ENCODE data around the gene RGP1.

RGP1 gene

GRCh38 chr9:35778496-35778895, 29.4 kb downstream of the RGP1 start:
- no peaks in the 10 kb centered on the region for H3K4me1 ChIP-seq (ENCODE audit: insufficient read depth, poor library complexity, severe bottlenecking)
- TF ChIP-seq, protein P1, sequence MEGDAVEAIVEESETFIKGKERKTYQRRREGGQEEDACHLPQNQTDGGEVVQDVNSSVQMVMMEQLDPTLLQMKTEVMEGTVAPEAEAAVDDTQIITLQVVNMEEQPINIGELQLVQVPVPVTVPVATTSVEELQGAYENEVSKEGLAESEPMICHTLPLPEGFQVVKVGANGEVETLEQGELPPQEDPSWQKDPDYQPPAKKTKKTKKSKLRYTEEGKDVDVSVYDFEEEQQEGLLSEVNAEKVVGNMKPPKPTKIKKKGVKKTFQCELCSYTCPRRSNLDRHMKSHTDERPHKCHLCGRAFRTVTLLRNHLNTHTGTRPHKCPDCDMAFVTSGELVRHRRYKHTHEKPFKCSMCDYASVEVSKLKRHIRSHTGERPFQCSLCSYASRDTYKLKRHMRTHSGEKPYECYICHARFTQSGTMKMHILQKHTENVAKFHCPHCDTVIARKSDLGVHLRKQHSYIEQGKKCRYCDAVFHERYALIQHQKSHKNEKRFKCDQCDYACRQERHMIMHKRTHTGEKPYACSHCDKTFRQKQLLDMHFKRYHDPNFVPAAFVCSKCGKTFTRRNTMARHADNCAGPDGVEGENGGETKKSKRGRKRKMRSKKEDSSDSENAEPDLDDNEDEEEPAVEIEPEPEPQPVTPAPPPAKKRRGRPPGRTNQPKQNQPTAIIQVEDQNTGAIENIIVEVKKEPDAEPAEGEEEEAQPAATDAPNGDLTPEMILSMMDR (IDR thresholded peaks at IDR 0.05; ENCODE audit: poor library complexity, severe bottlenecking), result no peak
- no peak overlapping the region for H3K4me3 ChIP-seq (ENCODE audit: severe bottlenecking)
- ATAC-seq (ENCODE audit: low read depth) (no peak), DNase-seq (ENCODE audit: low spot score) (no peak)
- no peaks in the 10 kb centered on the region for H3K9me3 ChIP-seq (ENCODE audit: severe bottlenecking)
- H3K36me3 ChIP-seq (ENCODE audit: low read depth), result no peaks in the 10 kb centered on the region
- H3K27me3 ChIP-seq (ENCODE audit: insufficient read depth, poor library complexity, severe bottlenecking), result no peaks in the 10 kb centered on the region
- no peak overlapping the region for H3K27ac ChIP-seq (ENCODE audit: poor library complexity, severe bottlenecking)

DNA sequence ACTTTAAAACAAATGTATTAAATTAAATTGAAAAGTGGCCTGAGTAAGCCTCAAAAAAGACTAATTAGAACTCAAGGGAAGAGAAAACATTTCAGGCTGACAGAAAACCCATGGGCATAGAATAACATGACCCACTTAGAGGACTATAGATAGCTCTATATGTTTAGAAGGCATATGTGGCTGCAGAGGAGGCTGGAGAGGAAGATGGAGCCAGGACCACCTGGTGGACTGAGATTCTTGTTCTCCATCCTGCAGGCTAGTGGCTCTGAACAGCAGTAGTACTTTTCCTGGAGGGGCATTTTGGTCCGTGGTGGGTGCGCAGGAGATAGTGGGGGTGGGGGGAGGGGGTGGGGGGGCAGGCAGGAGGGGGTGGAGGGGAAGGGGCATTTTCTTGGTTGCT, 32.0 kb downstream of the RGP1 start:
- no peak for ATAC-seq (ENCODE audit: low read depth)
- Histone ChIP-seq H3K27ac (ENCODE audit: poor library complexity, severe bottlenecking) (no peak overlapping the region), H3K4me1 (ENCODE audit: insufficient read depth, poor library complexity, severe bottlenecking) (no peaks in the 10 kb centered on the region)

DNA sequence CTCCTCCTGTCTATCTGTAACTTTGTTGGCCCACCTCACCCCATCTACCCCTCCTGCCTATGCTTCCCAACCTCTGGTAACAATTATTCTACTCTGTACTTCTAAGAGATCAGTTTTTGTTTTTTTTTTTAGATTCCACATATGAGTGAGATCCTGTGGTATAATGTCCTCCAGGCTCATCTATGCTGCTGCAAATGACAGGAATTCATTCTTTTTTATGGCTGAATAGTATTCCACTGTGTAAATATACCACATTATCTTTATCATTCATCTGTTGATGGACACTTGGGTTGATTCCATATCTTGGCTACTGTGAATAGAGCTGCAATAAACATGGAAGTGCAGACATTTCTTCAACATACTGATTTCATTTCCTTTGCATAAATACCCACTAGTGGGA, 34.3 kb downstream of the RGP1 start:
- ATAC-seq (ENCODE audit: low read depth), result no peak
- Histone ChIP-seq H3K36me3 (ENCODE audit: low read depth) (no peaks in the 10 kb centered on the region), H3K9me3 (ENCODE audit: severe bottlenecking) (no peaks in the 10 kb centered on the region)

More for the DNA sequence above, 32.0 kb downstream of the RGP1 start:
- Histone ChIP-seq H3K9me3 (ENCODE audit: severe bottlenecking) (no peaks in the 10 kb centered on the region), H3K4me3 (ENCODE audit: severe bottlenecking) (no peak overlapping the region), H3K36me3 (ENCODE audit: low read depth) (no peaks in the 10 kb centered on the region), H3K27me3 (ENCODE audit: insufficient read depth, poor library complexity, severe bottlenecking) (no peaks in the 10 kb centered on the region)
- TF ChIP-seq, protein P1 (IDR thresholded peaks at IDR 0.05; ENCODE audit: poor library complexity, severe bottlenecking), result no peak
- DNase-seq (ENCODE audit: low spot score), result no peak

DNA sequence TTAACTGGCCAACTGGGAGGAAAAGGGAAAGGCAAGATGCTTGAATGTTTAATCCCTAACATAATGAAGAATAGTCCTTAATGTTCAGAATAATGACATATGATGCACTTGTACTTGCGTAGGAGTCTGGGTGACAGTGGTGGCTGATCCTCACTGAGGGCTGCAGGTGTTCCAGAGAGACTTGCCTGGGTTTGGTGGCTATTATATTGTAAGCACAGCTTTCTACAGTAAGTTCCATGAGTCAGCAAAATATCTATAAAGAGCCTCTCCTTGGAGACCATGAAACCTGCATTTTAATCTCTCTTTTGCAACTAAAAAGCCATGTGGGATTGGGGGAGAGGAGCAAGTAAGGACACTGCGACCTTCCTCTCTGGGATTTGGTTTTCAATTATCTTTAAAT, 40.5 kb downstream of the RGP1 start:
- no peak overlapping the region for H3K4me3 ChIP-seq (ENCODE audit: severe bottlenecking)
- H3K9me3 ChIP-seq (ENCODE audit: severe bottlenecking), result no peaks in the 10 kb centered on the region
- no peak for ATAC-seq (ENCODE audit: low read depth)
- no peaks in the 10 kb centered on the region for H3K36me3 ChIP-seq (ENCODE audit: low read depth)
- H3K27me3 ChIP-seq (ENCODE audit: insufficient read depth, poor library complexity, severe bottlenecking), result no peaks in the 10 kb centered on the region
- no peak for DNase-seq (ENCODE audit: low spot score)
- no peaks in the 10 kb centered on the region for H3K4me1 ChIP-seq (ENCODE audit: insufficient read depth, poor library complexity, severe bottlenecking)
- TF ChIP-seq, protein P1 (IDR thresholded peaks at IDR 0.05; ENCODE audit: poor library complexity, severe bottlenecking), result no peak
- no peak overlapping the region for H3K27ac ChIP-seq (ENCODE audit: poor library complexity, severe bottlenecking)

More for the DNA sequence above, 34.3 kb downstream of the RGP1 start:
- no peaks in the 10 kb centered on the region for H3K27me3 ChIP-seq (ENCODE audit: insufficient read depth, poor library complexity, severe bottlenecking)
- H3K4me1 ChIP-seq (ENCODE audit: insufficient read depth, poor library complexity, severe bottlenecking), result no peaks in the 10 kb centered on the region
- no peak overlapping the region for H3K27ac ChIP-seq (ENCODE audit: poor library complexity, severe bottlenecking)
- H3K4me3 ChIP-seq (ENCODE audit: severe bottlenecking), result no peak overlapping the region
- TF ChIP-seq, protein P1 (IDR thresholded peaks at IDR 0.05; ENCODE audit: poor library complexity, severe bottlenecking), result no peak
- DNase-seq (ENCODE audit: low spot score), result no peak

- DNase-seq (ENCODE audit: low spot score) (no peak), ATAC-seq (ENCODE audit: low read depth) (no peak)
- H3K27me3 ChIP-seq (ENCODE audit: insufficient read depth, poor library complexity, severe bottlenecking), result no peaks in the 10 kb centered on the region
- no peaks in the 10 kb centered on the region for H3K9me3 ChIP-seq (ENCODE audit: severe bottlenecking)
- H3K27ac ChIP-seq (ENCODE audit: poor library complexity, severe bottlenecking), result no peak overlapping the region
- no peak overlapping the region for H3K4me3 ChIP-seq (ENCODE audit: severe bottlenecking)
- H3K36me3 ChIP-seq (ENCODE audit: low read depth), result no peaks in the 10 kb centered on the region
- TF ChIP-seq, protein P1 (IDR thresholded peaks at IDR 0.05; ENCODE audit: poor library complexity, severe bottlenecking), result no peak
- no peaks in the 10 kb centered on the region for H3K4me1 ChIP-seq (ENCODE audit: insufficient read depth, poor library complexity, severe bottlenecking)
Observed at GRCh38 chr9:35790025-35790384, 40.9 kb downstream of the RGP1 start.
